ENCODE results near the gene MED29. TPM values are rescaled to one million over a fixed set of nuclear protein-coding genes. Genes with fewer than 3 reads are reported as not detected.

The MED29 gene
- total and polyA plus RNA-seq, 2 experiments from 2014 or later, result 26.1 to 62.0 TPM

GRCh38 chr19:39408392-39409207 is 17.4 kb downstream of the MED29 start (continued):
- TF ChIP-seq NANOG (IDR thresholded peaks at IDR 0.05; ENCODE audit: borderline replicate concordance), result no peak

DNA sequence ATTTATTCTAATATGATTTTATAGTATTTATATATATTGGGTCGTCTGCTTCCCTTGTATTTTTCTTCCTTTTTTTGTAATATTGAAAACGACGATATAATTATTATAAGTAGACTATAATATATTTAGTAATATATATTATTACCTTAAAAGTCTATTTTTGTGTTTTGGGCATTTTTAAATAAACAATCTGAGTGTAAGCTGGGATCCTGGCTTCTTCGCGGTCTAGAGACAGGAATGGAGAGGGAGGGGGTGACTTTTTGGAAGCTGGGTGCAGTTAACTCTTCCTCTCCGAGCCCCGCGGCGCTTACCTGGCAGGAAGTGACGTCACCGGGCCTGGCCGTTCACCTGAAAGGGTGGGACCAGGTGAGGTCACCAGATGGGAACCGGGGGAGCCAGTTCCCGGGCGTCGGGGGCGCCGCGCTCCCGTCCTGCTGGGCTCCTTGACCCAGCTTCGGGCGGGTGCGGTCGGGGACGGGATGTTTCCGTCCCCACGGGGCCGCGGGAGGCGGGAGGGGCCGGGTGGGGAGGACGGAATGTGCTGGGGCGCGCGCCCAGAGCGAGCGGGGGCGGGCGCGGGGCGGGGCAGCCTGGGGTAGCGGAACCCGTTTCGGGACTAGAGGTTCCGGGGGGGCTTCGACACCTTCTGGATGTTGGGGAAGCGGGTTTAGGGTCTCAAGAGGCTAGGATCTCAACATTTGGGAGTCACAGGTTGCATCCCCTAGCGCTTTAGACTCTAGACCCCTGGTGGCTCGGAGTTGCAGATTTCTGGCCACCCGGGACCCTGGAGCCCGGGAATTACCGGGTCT is 18.2 kb downstream of the MED29 start:
- H3K36me3 ChIP-seq (ENCODE audit: insufficient read depth), result no peaks in the 10 kb centered on the region
- no peaks in the 10 kb centered on the region for H3K9me2 ChIP-seq (ENCODE audit: insufficient read depth)
- Mint-ChIP-seq H3K4me3 (peak overlapping the region; percentile 94), H3K27ac (peak overlapping the region; percentile 91), H3K27me3 (ENCODE audit: insufficient read depth, low read depth, poor library complexity) (peaks cover 43% of the 10 kb centered on the region), H3K36me3 (ENCODE audit: low read depth) (peaks cover 20% of the 10 kb centered on the region; the same call in 2 of the 3 replicates), H3K9me3 (peaks cover 4% of the 10 kb centered on the region; the same call in 2 of the 3 replicates), H3K4me1 (peaks cover 53% of the 10 kb centered on the region)
- peak overlapping the region; percentile 91 for H3K4me2 ChIP-seq
- ATAC-seq (peak; percentile 4), DNase-seq (ENCODE audit: low spot score) (peak; percentile 99)
- peaks cover 6% of the 10 kb centered on the region; the same call in 1 of the 2 replicates for H4K20me1 ChIP-seq (replicated peaks; ENCODE audit: insufficient read depth)
- peaks cover 54% of the 10 kb centered on the region for H3K4me1 ChIP-seq (ENCODE audit: insufficient read depth)
- no peak overlapping the region for H2AFZ ChIP-seq
- H3F3A ChIP-seq (replicated peaks; ENCODE audit: low read depth), result peaks cover 39% of the 10 kb centered on the region
- peak overlapping the region; percentile 99 for H3K4me3 ChIP-seq
- peaks cover 32% of the 10 kb centered on the region for H3K79me2 ChIP-seq (replicated peaks; ENCODE audit: insufficient read depth)
- peak overlapping the region; percentile 93 for H3K27ac ChIP-seq (ENCODE audit: low read depth)
- no peak for TF ChIP-seq STAT1 (IDR thresholded peaks at IDR 0.05; ENCODE audit: unreplicated experiment)
- peak; percentile 92 for TF ChIP-seq POLR2AphosphoS5 (IDR thresholded peaks at IDR 0.05; ENCODE audit: low read depth)
- no peak for TF ChIP-seq NANOG (IDR thresholded peaks at IDR 0.05; ENCODE audit: borderline replicate concordance)
- peak; percentile 98 for TF ChIP-seq CREB1 (CRISPR knock-in tag; IDR thresholded peaks at IDR 0.05; ENCODE audit: low read depth)
- TF ChIP-seq, protein P1, sequence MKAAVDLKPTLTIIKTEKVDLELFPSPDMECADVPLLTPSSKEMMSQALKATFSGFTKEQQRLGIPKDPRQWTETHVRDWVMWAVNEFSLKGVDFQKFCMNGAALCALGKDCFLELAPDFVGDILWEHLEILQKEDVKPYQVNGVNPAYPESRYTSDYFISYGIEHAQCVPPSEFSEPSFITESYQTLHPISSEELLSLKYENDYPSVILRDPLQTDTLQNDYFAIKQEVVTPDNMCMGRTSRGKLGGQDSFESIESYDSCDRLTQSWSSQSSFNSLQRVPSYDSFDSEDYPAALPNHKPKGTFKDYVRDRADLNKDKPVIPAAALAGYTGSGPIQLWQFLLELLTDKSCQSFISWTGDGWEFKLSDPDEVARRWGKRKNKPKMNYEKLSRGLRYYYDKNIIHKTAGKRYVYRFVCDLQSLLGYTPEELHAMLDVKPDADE (IDR thresholded peaks at IDR 0.05), result 0 out of 2 replicates have a peak, but pooled peaks have one; percentile 35
- H3K27me3 ChIP-seq (ENCODE audit: insufficient read depth), result no peaks in the 10 kb centered on the region

- Histone ChIP-seq H3F3A (replicated peaks; ENCODE audit: low read depth) (peaks cover 35% of the 10 kb centered on the region), H3K36me3 (ENCODE audit: insufficient read depth) (no peaks in the 10 kb centered on the region), H3K4me1 (ENCODE audit: insufficient read depth) (peaks cover 52% of the 10 kb centered on the region), H3K4me2 (peak overlapping the region; percentile 91), H4K20me1 (replicated peaks; ENCODE audit: insufficient read depth) (peaks cover 11% of the 10 kb centered on the region; the same call in 1 of the 2 replicates), H3K27me3 (ENCODE audit: insufficient read depth) (no peaks in the 10 kb centered on the region), H3K79me2 (replicated peaks; ENCODE audit: insufficient read depth) (peaks cover 38% of the 10 kb centered on the region), H3K4me3 (peak overlapping the region; percentile 99), H2AFZ (no peak overlapping the region), H3K27ac (ENCODE audit: low read depth) (peak overlapping the region; percentile 93), H3K9me2 (ENCODE audit: insufficient read depth) (no peaks in the 10 kb centered on the region)
- Mint-ChIP-seq H3K4me1 (peaks cover 55% of the 10 kb centered on the region), H3K27me3 (ENCODE audit: insufficient read depth, low read depth, poor library complexity) (peaks cover 47% of the 10 kb centered on the region), H3K4me3 (peak overlapping the region; percentile 94), H3K27ac (peak overlapping the region; percentile 96), H3K36me3 (ENCODE audit: low read depth) (peaks cover 26% of the 10 kb centered on the region), H3K9me3 (peaks cover 4% of the 10 kb centered on the region; the same call in 2 of the 3 replicates)
- peak; percentile 0 for ATAC-seq
- DNase-seq (ENCODE audit: low spot score), result peak; percentile 62
- no peak for TF ChIP-seq EZH2 (IDR thresholded peaks at IDR 0.05; ENCODE audit: low read depth, unreplicated experiment)
- TF ChIP-seq, protein P2, sequence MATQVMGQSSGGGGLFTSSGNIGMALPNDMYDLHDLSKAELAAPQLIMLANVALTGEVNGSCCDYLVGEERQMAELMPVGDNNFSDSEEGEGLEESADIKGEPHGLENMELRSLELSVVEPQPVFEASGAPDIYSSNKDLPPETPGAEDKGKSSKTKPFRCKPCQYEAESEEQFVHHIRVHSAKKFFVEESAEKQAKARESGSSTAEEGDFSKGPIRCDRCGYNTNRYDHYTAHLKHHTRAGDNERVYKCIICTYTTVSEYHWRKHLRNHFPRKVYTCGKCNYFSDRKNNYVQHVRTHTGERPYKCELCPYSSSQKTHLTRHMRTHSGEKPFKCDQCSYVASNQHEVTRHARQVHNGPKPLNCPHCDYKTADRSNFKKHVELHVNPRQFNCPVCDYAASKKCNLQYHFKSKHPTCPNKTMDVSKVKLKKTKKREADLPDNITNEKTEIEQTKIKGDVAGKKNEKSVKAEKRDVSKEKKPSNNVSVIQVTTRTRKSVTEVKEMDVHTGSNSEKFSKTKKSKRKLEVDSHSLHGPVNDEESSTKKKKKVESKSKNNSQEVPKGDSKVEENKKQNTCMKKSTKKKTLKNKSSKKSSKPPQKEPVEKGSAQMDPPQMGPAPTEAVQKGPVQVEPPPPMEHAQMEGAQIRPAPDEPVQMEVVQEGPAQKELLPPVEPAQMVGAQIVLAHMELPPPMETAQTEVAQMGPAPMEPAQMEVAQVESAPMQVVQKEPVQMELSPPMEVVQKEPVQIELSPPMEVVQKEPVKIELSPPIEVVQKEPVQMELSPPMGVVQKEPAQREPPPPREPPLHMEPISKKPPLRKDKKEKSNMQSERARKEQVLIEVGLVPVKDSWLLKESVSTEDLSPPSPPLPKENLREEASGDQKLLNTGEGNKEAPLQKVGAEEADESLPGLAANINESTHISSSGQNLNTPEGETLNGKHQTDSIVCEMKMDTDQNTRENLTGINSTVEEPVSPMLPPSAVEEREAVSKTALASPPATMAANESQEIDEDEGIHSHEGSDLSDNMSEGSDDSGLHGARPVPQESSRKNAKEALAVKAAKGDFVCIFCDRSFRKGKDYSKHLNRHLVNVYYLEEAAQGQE (IDR thresholded peaks at IDR 0.05; ENCODE audit: unreplicated experiment), result no peak
- peak; percentile 25; the same call in 1 of the 2 replicates for TF ChIP-seq CREB1 (CRISPR knock-in tag; IDR thresholded peaks at IDR 0.05; ENCODE audit: low read depth)
- no peak for TF ChIP-seq ZNF331 (CRISPR knock-in tag; IDR thresholded peaks at IDR 0.05; ENCODE audit: low read depth)
- TF ChIP-seq EZH2phosphoT487 (IDR thresholded peaks at IDR 0.05; ENCODE audit: unreplicated experiment), result no peak
These were observed 19.0 kb downstream of the MED29 start for GRCh38 chr19:39410017-39410830.
